Panc1 (cell line): ENCODE results near the gene ADPGK. TPM values are rescaled to one million over a fixed set of nuclear protein-coding genes. Genes with fewer than 3 reads are reported as not detected.
A peak's percentile ranks its signal among the peaks of the same experiment; 100 is the strongest.

ENCODE experiments used
- ATAC-seq: fragments of 200-7000 bp; cut with Tn5 transposase; 2 replicates; pipeline ENCODE4 v1.9.1; 2020; ENCODE audit warnings: mild to moderate bottlenecking, moderate library complexity
- BruUV-seq: library from RNA; stranded (reverse); fragments of 400-500 nt; replicated peaks from 2 replicates; lab custom pipeline; 2021; lab: Mats Ljungman, UMichigan
- CTCF ChIA-PET: fragments of 300-600 bp; sonication (Branson Sonifier 250); formaldehyde crosslinking; loops from one replicate; lab custom pipeline; 2022; ENCODE audit warnings: antibody characterized with exemption; lab: Charles Lee
- POLR2A ChIA-PET: fragments of 300-600 bp; sonication (Branson Sonifier 250); formaldehyde crosslinking; loops from one replicate; lab custom pipeline; 2022; ENCODE audit warnings: antibody characterized with exemption; lab: Charles Lee
- DNase-seq: peaks from one replicate; pipeline ENCODE4 v3.0.0-alpha.2; 2010; ENCODE audit warnings: low read depth, low spot score
- H3K27ac ChIP-seq: 2 replicates; pipeline ENCODE4 v1.5.1; 2011; ENCODE audit warnings: mild to moderate bottlenecking, low read length, inconsistent platforms
- H3K27me3 ChIP-seq: fragments of 200-500 bp; sonication (Bioruptor generic); 2 replicates; pipeline ENCODE4 v1.6.0; 2014; ENCODE audit warnings: low read length, inconsistent platforms; ENCODE audit not compliant: control insufficient read depth, insufficient read depth
- H3K36me3 ChIP-seq: fragments of 200-500 bp; sonication (Bioruptor generic); 2 replicates; pipeline ENCODE4 v1.5.1; 2014; ENCODE audit warnings: inconsistent platforms, mild to moderate bottlenecking, low read length, moderate library complexity; ENCODE audit not compliant: control insufficient read depth, insufficient read depth
- H3K4me1 ChIP-seq: 2 replicates; pipeline ENCODE4 v1.5.1; 2011; ENCODE audit warnings: inconsistent platforms, mild to moderate bottlenecking, low read length, moderate library complexity; ENCODE audit not compliant: control insufficient read depth, insufficient read depth
- H3K4me3 ChIP-seq, 2 experiments: 2 replicates each; pipeline ENCODE4 v1.5.1; 2011 to 2012; ENCODE audit warnings: low read depth in 2 of 2, low read length in 2 of 2, mild to moderate bottlenecking in 2 of 2, inconsistent platforms in 1 of 2, moderate library complexity in 1 of 2
- H3K9me3 ChIP-seq: fragments of 200-500 bp; sonication (Bioruptor generic); 2 replicates; pipeline ENCODE4 v1.5.1; 2014; ENCODE audit warnings: low read depth, mild to moderate bottlenecking, inconsistent platforms, low read length, moderate library complexity; ENCODE audit not compliant: control insufficient read depth, insufficient read depth
- CTCF ChIP-seq: fragments of 450-650 bp; IDR thresholded peaks from 2 replicates; pipeline ENCODE4 v1.5.1; 2017; ENCODE audit warnings: mild to moderate bottlenecking
- POLR2AphosphoS5 ChIP-seq: IDR thresholded peaks from 2 replicates; pipeline ENCODE4 v1.6.1; 2012; ENCODE audit warnings: mild to moderate bottlenecking, low read depth, low read length, moderate library complexity
- REST ChIP-seq, 2 experiments: IDR thresholded peaks; 2 replicates each; pipeline ENCODE4 v1.6.1; 2011 to 2012; ENCODE audit warnings: low read depth in 2 of 2, control low read depth in 1 of 2, low read length in 1 of 2, mild to moderate bottlenecking in 1 of 2, moderate library complexity in 1 of 2; ENCODE audit not compliant: insufficient read depth in 1 of 2
- SIN3A ChIP-seq: IDR thresholded peaks from 2 replicates; pipeline ENCODE4 v1.6.1; 2012; ENCODE audit warnings: low read depth, mild to moderate bottlenecking, low read length, moderate library complexity, borderline replicate concordance; ENCODE audit not compliant: insufficient read depth
- TCF7L2 ChIP-seq: IDR thresholded peaks from 2 replicates; pipeline ENCODE4 v1.6.1; 2011; ENCODE audit warnings: mild to moderate bottlenecking, low read depth, low read length, inconsistent platforms
- in situ Hi-C: cut with HindIII; loops from 2 replicates; pipeline ENCODE4 v1.10.0; 2016; ENCODE audit warnings: low sequenced_read_pairs, low pct_unique_long_range_greater_than_20kb
- intact Hi-C: fragments of 100-400 bp; cut with micrococcal nuclease; formaldehyde crosslinking; loops from one replicate; pipeline ENCODE4 v1.10.0; 2022; ENCODE audit not compliant: unreplicated experiment
- total RNA-seq: library from RNA; stranded (reverse); gene quantifications from one replicate; pipeline ENCODE4 v1.2.1, GENCODE V29; 2021; ENCODE audit not compliant: unreplicated experiment

The ADPGK gene
- total RNA-seq, 1 experiment from 2014 or later: 63.1 TPM

- CTCF ChIA-PET: no interaction called here
- H3K27ac ChIP-seq: peak overlapping the region; percentile 95
- in situ Hi-C loops: no loop called here
- no peaks in the 10 kb centered on the region for H3K36me3 ChIP-seq
- no peak for TF ChIP-seq TCF7L2
- no peak for TF ChIP-seq SIN3A
- TF ChIP-seq CTCF: no peak
- TF ChIP-seq POLR2AphosphoS5: no peak
- no peak for TF ChIP-seq REST (IDR thresholded peaks at IDR 0.05; ENCODE audit: insufficient read depth in 1 of 2, low read depth in 2 of 2, low read length in 1 of 2)
- peak overlapping the region; percentile 91 to 99 for H3K4me3 ChIP-seq
- H3K4me1 ChIP-seq: peaks cover 5% of the 10 kb centered on the region
- no TSS peak for BruUV-seq
- intact Hi-C loops: no loop called here
- H3K27me3 ChIP-seq: no peaks in the 10 kb centered on the region
- peak; percentile 76 for ATAC-seq
- POLR2A ChIA-PET: interaction anchor here (0.7 kb wide), 1 partner anchor 192 kb away, joined by 3 read pairs; no protein-coding TSS in a partner anchor
- no peaks in the 10 kb centered on the region for H3K9me3 ChIP-seq
- no peak for DNase-seq
Measured at GRCh38 chr15:72783004-72783639, 436 bp downstream of the ADPGK start.

GRCh38 chr15:72782274-72783003, 1.1 kb downstream of the ADPGK start:
- Histone ChIP-seq H3K4me3 (peak overlapping the region; percentile 91 to 99), H3K4me1 (peaks cover 5% of the 10 kb centered on the region), H3K27ac (peak overlapping the region; percentile 95), H3K36me3 (no peaks in the 10 kb centered on the region), H3K27me3 (no peaks in the 10 kb centered on the region), H3K9me3 (no peaks in the 10 kb centered on the region)
- no peak for TF ChIP-seq REST (IDR thresholded peaks at IDR 0.05; ENCODE audit: insufficient read depth in 1 of 2, low read depth in 2 of 2, low read length in 1 of 2)
- TF ChIP-seq TCF7L2: no peak
- no peak for TF ChIP-seq SIN3A
- no peak for TF ChIP-seq POLR2AphosphoS5
- no peak for TF ChIP-seq CTCF
- ChIA-PET CTCF (no interaction called here), POLR2A (interaction anchor here (0.6 to 0.7 kb wide), 2 partner anchors 27 to 191 kb away, joined by 3 read pairs; no protein-coding TSS in a partner anchor)
- BruUV-seq: TSS peak; percentile 77
- intact Hi-C loops: no loop called here
- in situ Hi-C loops: no loop called here
- DNase-seq: no peak
- no peak for ATAC-seq
